H1 (cell line): ENCODE results near the gene MAP4K4.

Source experiments
- CTCF ChIP-seq, 3 experiments: IDR thresholded peaks; 1 replicate in 2 of 3; 2 replicates in 1 of 3; pipeline versions ENCODE4 v1.5.1 to v1.6.1; 2011; ENCODE audit warnings: low read length in 3 of 3, mild to moderate bottlenecking in 3 of 3, inconsistent platforms in 2 of 3, low read depth in 1 of 3, moderate library complexity in 1 of 3; ENCODE audit not compliant: insufficient read depth in 1 of 3; ENCODE audit errors: control extremely low read depth in 1 of 3
- EZH2 ChIP-seq: fragments of 200-600 bp; sonication (generic); IDR thresholded peaks from 2 replicates; pipeline ENCODE4 v1.7.1; 2012; ENCODE audit warnings: low read depth, mild to moderate bottlenecking, moderate library complexity, low read length, inconsistent platforms; ENCODE audit not compliant: severe bottlenecking
- MAX ChIP-seq: IDR thresholded peaks from 2 replicates; pipeline ENCODE4 v1.6.1; 2012; ENCODE audit warnings: inconsistent platforms

GRCh38 chr2:101771910-101772321 lies 74.4 kb downstream of the MAP4K4 start:
- TF ChIP-seq EZH2 (no peak), MAX (no peak), CTCF (IDR thresholded peaks at IDR 0.05; ENCODE audit: control extremely low read depth in 1 of 3, insufficient read depth in 1 of 3, low read depth in 1 of 3, low read length in 3 of 3) (no peak)
